Type B pancreatic cell (in vitro differentiated cells): ENCODE results near the gene GMIP. TPM values are rescaled to one million over a fixed set of nuclear protein-coding genes. Genes with fewer than 3 reads are reported as not detected.
A peak's percentile ranks its signal among the peaks of the same experiment; 100 is the strongest.

ENCODE experiments used
- DNase-seq: peaks from one replicate; pipeline ENCODE4 v3.0.0; 2021; ENCODE audit warnings: mixed read lengths; ENCODE audit not compliant: unreplicated experiment; ENCODE audit errors: extremely low spot score
- H3K27ac Mint-ChIP-seq: 2 replicates; pipeline ENCODE4 v1.8.0; 2021; ENCODE audit warnings: mild to moderate bottlenecking, mixed read lengths
- H3K27me3 Mint-ChIP-seq: 2 replicates; pipeline ENCODE4 v1.8.0; 2021; ENCODE audit warnings: mixed read lengths
- H3K36me3 Mint-ChIP-seq: 2 replicates; pipeline ENCODE4 v1.8.0; 2021; ENCODE audit warnings: mixed read lengths
- H3K4me1 Mint-ChIP-seq: one replicate; pipeline ENCODE4 v1.8.0; 2021; ENCODE audit warnings: mixed read lengths; ENCODE audit not compliant: unreplicated experiment
- H3K4me3 Mint-ChIP-seq: 2 replicates; pipeline ENCODE4 v1.8.0; 2021; ENCODE audit warnings: mild to moderate bottlenecking, mixed read lengths
- H3K9me3 Mint-ChIP-seq: 2 replicates; pipeline ENCODE4 v1.8.0; 2021; ENCODE audit warnings: mixed read lengths
- CTCF ChIP-seq: fragments of 200-600 bp; sonication (generic); conservative IDR thresholded peaks from 2 replicates; pipeline ENCODE4 v1.5.0; 2021; ENCODE audit warnings: antibody characterized with exemption, mild to moderate bottlenecking
- total RNA-seq: library from RNA; stranded (reverse); gene quantifications from 2 replicates; pipeline ENCODE4 v1.2.1, GENCODE V29; 2021; ENCODE audit warnings: low replicate concordance

The GMIP gene
- total RNA-seq, 1 donor from 2014 or later, result 15.9 TPM

GRCh38 chr19:19679176-19680073, 36.0 kb upstream of the GMIP start:
- Mint-ChIP-seq H3K9me3 (peaks cover 10% of the 10 kb centered on the region), H3K27ac (no peak overlapping the region), H3K36me3 (peaks cover 69% of the 10 kb centered on the region), H3K27me3 (no peaks in the 10 kb centered on the region), H3K4me1 (no peaks in the 10 kb centered on the region), H3K4me3 (no peak overlapping the region)
- no peak for TF ChIP-seq CTCF
- no peak for DNase-seq

- peaks cover 5% of the 10 kb centered on the region for H3K9me3 Mint-ChIP-seq
- TF ChIP-seq CTCF, result no peak
- no peaks in the 10 kb centered on the region for H3K4me1 Mint-ChIP-seq
- H3K4me3 Mint-ChIP-seq, result no peak overlapping the region
- peaks cover 57% of the 10 kb centered on the region for H3K36me3 Mint-ChIP-seq
- no peak overlapping the region for H3K27ac Mint-ChIP-seq
- no peak for DNase-seq
- H3K27me3 Mint-ChIP-seq, result no peaks in the 10 kb centered on the region
Measured at GRCh38 chr19:19677579-19677978, 34.1 kb upstream of the GMIP start.

DNA sequence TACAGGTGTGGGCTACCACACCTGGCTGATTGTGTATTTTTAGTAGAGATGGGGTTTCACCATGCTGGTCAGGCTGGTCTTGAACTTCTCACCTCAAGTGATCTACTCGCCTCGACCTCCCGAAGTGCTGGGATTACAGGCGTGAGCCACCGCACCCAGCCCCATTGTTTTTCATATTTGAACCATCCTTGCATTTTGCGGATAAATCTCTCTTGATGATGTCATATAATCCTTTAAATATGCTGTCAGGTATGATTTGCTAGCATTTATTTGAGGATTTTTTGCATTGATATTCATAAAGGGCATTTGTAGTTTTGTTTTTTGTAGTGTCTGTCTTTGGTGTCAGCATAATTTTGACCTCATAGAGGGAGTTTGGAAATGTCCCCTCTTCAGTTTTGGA, 30.9 kb upstream of the GMIP start:
- H3K36me3 Mint-ChIP-seq, result peaks cover 40% of the 10 kb centered on the region
- no peaks in the 10 kb centered on the region for H3K27me3 Mint-ChIP-seq
- no peak for TF ChIP-seq CTCF

DNA sequence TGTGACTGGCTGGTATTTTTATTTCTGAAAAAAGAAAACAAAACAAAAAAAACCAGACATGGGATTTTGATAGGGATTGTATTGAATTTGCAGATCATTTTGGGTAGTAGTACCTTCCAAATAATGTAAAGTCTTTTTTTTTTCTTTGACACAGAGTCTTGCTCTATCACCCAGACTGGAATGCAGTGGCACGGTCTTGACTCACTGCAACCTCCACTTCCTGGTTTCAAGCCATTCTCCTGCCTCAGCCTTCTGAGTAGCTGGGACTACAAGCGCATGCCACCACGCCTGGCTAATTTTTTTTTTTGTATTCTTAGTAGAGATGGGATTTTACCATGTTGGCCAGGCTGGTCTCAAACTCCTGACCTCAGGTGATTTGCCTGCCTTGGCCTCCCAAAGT, 29.4 kb upstream of the GMIP start:
- no peak for TF ChIP-seq CTCF
- Mint-ChIP-seq H3K4me1 (peaks cover 11% of the 10 kb centered on the region), H3K4me3 (no peak overlapping the region), H3K36me3 (peaks cover 27% of the 10 kb centered on the region), H3K9me3 (no peaks in the 10 kb centered on the region), H3K27ac (no peak overlapping the region), H3K27me3 (no peaks in the 10 kb centered on the region)
- no peak for DNase-seq

More for the DNA sequence above, 30.9 kb upstream of the GMIP start:
- Mint-ChIP-seq H3K4me3 (no peak overlapping the region), H3K9me3 (no peaks in the 10 kb centered on the region), H3K4me1 (peaks cover 6% of the 10 kb centered on the region), H3K27ac (no peak overlapping the region)
- DNase-seq, result no peak

DNA sequence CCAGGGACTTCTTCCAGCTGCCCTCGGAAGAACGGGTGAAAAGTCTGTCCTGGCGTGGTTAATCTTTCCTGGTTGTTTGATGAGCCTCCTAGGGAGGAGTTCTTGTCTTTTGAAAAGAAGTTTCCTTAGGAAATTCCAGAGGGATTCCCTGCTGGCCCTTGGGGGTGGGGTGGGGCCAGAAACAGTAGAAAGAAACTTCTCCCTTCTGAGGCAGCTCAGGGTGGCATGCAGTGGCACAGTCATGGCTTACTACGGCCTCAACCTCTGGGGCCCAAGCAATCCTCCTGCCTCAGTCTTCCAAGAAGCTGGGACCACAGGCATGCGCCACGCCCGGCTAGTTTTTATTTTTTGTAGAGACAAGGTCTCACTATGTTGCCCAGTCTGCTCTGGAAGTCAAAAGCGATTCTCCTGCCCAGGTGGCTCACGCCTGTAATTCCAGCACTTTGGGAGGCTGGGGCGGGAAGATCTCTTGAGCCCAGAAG, 26.7 kb upstream of the GMIP start:
- H3K9me3 Mint-ChIP-seq, result no peaks in the 10 kb centered on the region
- H3K36me3 Mint-ChIP-seq, result peaks cover 5% of the 10 kb centered on the region
- peaks cover 11% of the 10 kb centered on the region for H3K4me1 Mint-ChIP-seq
- H3K27me3 Mint-ChIP-seq, result no peaks in the 10 kb centered on the region
- TF ChIP-seq CTCF, result no peak
- H3K27ac Mint-ChIP-seq, result peak overlapping the region; percentile 65
- H3K4me3 Mint-ChIP-seq, result peak overlapping the region; percentile 86
- DNase-seq, result no peak
